Activated CD8-positive, alpha-beta memory T cell treated with anti-CD3 and anti-CD28 coated beads for 36 hours (primary cell): ENCODE data around the gene RAB5A. TPM values are rescaled to one million over a fixed set of nuclear protein-coding genes. Genes with fewer than 3 reads are reported as not detected.
"Not testable (repeated sequence)": the region's sequence is repeated elsewhere in the genome, so short reads cannot be mapped to it uniquely, and the experiment has no call there.

Source experiments
- CTCF ChIA-PET: fragments of 350-600 bp; sonication (Branson Sonifier 250); formaldehyde crosslinking; loops from one replicate; lab custom pipeline; 2021; ENCODE audit warnings: antibody characterized with exemption; lab: Charles Lee
- POLR2A ChIA-PET: fragments of 350-600 bp; sonication (Branson Sonifier 250); formaldehyde crosslinking; loops from one replicate; lab custom pipeline; 2021; ENCODE audit warnings: antibody characterized with exemption; lab: Charles Lee
- total RNA-seq, 2 experiments: library from RNA; stranded (reverse); gene quantifications; one replicate each; pipeline ENCODE4 v1.2.3, GENCODE V29; 2021

RAB5A gene
- 10 to 100 TPM; 64.4 to 67.8 TPM for total RNA-seq

GRCh38 chr3:19946832-19947548, at the start of gene RAB5A:
Gene RAB5A, plus strand, starts transcription at chr3:19947097. Its CDS starts 3,802 bp downstream, at chr3:19950899.
- ChIA-PET CTCF (interaction anchor here (0.9 kb wide), 1 partner anchor 10 kb away, joined by 4 read pairs; no protein-coding TSS in a partner anchor), POLR2A (interaction anchor here (1.1 to 1.9 kb wide), 2 partner anchors 16 to 94 kb away, joined by 4 to 13 read pairs; partner anchors contain the start of gene KAT2B)

- POLR2A ChIA-PET = no interaction called here
- CTCF ChIA-PET = no interaction called here
Observed at GRCh38 chr3:19898721-19899120, 48.2 kb upstream of the RAB5A start.

GRCh38 chr3:19899264-19899663, 47.6 kb upstream of the RAB5A start:
- ChIA-PET CTCF (no interaction called here), POLR2A (no interaction called here)

GRCh38 chr3:19899833-19900232, 47.1 kb upstream of the RAB5A start:
- POLR2A ChIA-PET = not testable (repeated sequence)
- CTCF ChIA-PET = interaction anchor here (0.6 kb wide), 1 partner anchor 13 kb away, joined by 8 read pairs; no protein-coding TSS in a partner anchor

GRCh38 chr3:19901337-19901736, 45.6 kb upstream of the RAB5A start:
- CTCF ChIA-PET = no interaction called here
- POLR2A ChIA-PET = no interaction called here

GRCh38 chr3:19901918-19902317, 45.0 kb upstream of the RAB5A start:
- ChIA-PET CTCF (no interaction called here), POLR2A (no interaction called here)

- ChIA-PET POLR2A (no interaction called here), CTCF (no interaction called here)
Observed at GRCh38 chr3:19903649-19904048, 43.2 kb upstream of the RAB5A start.

- CTCF ChIA-PET = no interaction called here
- POLR2A ChIA-PET = no interaction called here
Observed at GRCh38 chr3:19907523-19907922, 39.4 kb upstream of the RAB5A start.

- POLR2A ChIA-PET = no interaction called here
- CTCF ChIA-PET = no interaction called here
Observed at GRCh38 chr3:19911452-19911851, 35.4 kb upstream of the RAB5A start.

- ChIA-PET CTCF (interaction anchor here (0.6 kb wide), 1 partner anchor 212 kb away, joined by 3 read pairs; no protein-coding TSS in a partner anchor), POLR2A (no interaction called here)
Observed at GRCh38 chr3:19917167-19917566, 29.7 kb upstream of the RAB5A start.

GRCh38 chr3:19920401-19921080, 26.4 kb upstream of the RAB5A start:
- ChIA-PET CTCF (no interaction called here), POLR2A (no interaction called here)

- ChIA-PET POLR2A (interaction anchor here (0.5 to 1.2 kb wide), 2 partner anchors 16 to 173 kb away, joined by 3 to 4 read pairs; partner anchors contain the start of gene RAB5A), CTCF (no interaction called here)
Observed at GRCh38 chr3:19931180-19931692, 15.7 kb upstream of the RAB5A start.

- ChIA-PET CTCF (no interaction called here), POLR2A (interaction anchor here (1.2 kb wide), 1 partner anchor 16 kb away, joined by 4 read pairs; the partner anchor contains the start of gene RAB5A)
Observed at GRCh38 chr3:19931767-19932188, 15.1 kb upstream of the RAB5A start.

- ChIA-PET CTCF (no interaction called here), POLR2A (no interaction called here)
Observed at GRCh38 chr3:19932422-19932821, 14.5 kb upstream of the RAB5A start.

- CTCF ChIA-PET = no interaction called here
- POLR2A ChIA-PET = no interaction called here
Observed at GRCh38 chr3:19934098-19934566, 12.8 kb upstream of the RAB5A start, which contains the start of gene EFHB. Gene EFHB, minus strand, starts transcription at chr3:19934217. Its CDS starts 199 bp downstream, at chr3:19934018.

GRCh38 chr3:19937459-19938294, 9.2 kb upstream of the RAB5A start:
- ChIA-PET CTCF (interaction anchor here (0.6 to 0.9 kb wide), 2 partner anchors 10 to 117 kb away, joined by 3 to 4 read pairs; no protein-coding TSS in a partner anchor), POLR2A (interaction anchor here (0.6 kb wide), 2 partner anchors 120 to 248 kb away, joined by 3 read pairs; partner anchors contain the start of gene SGO1)

- POLR2A ChIA-PET = no interaction called here
- CTCF ChIA-PET = no interaction called here
Observed at GRCh38 chr3:19938295-19938627, 8.6 kb upstream of the RAB5A start.

- CTCF ChIA-PET = no interaction called here
Observed at GRCh38 chr3:19940643-19941042, 6.3 kb upstream of the RAB5A start.

GRCh38 chr3:19945534-19945933, 1.4 kb upstream of the RAB5A start:
- CTCF ChIA-PET = interaction anchor here (0.6 kb wide), 1 partner anchor 22 kb away, joined by 3 read pairs; no protein-coding TSS in a partner anchor
- POLR2A ChIA-PET = no interaction called here

More at GRCh38 chr3:19940643-19941042, 6.3 kb upstream of the RAB5A start:
- POLR2A ChIA-PET = no interaction called here
